HepG2 (cell line): ENCODE measurements around the gene MRRF. TPM values are rescaled to one million over a fixed set of nuclear protein-coding genes. Genes with fewer than 3 reads are reported as not detected.

Experiments
- ATAC-seq: fragments of 200-7000 bp; cut with Tn5 transposase; 3 replicates; pipeline ENCODE4 v1.9.1; 2020; ENCODE audit warnings: mild to moderate bottlenecking, moderate library complexity
- BruUV-seq: library from RNA; stranded (reverse); fragments of 400-500 nt; replicated peaks from 2 replicates; lab custom pipeline; 2021; lab: Mats Ljungman, UMichigan
- CTCF ChIA-PET: fragments of 300-600 bp; formaldehyde crosslinking; extraction: SDS; loops from one replicate; lab custom pipeline; 2021; ENCODE audit warnings: low total read pairs, inconsistent platforms, low intra/inter-chr PET ratio; lab: Yijun Ruan, JAX
- POLR2A ChIA-PET: fragments of 350-600 bp; sonication (Branson Sonifier 250); formaldehyde crosslinking; loops from one replicate; lab custom pipeline; 2020; ENCODE audit warnings: antibody characterized with exemption, inconsistent platforms; lab: Yijun Ruan, JAX
- DNase-seq: peaks from one replicate; pipeline ENCODE4 v3.0.0-alpha.2; 2015; ENCODE audit warnings: low spot score
- FAIRE-seq: peaks from 3 replicates; lab custom pipeline; 2011; peaks lifted over from hg19 to GRCh38; lab: Jason Lieb, UNC
- H2AFZ ChIP-seq: one replicate; pipeline ENCODE4 v1.6.1; 2011; ENCODE audit warnings: low read length, inconsistent platforms
- H3K27ac ChIP-seq: fragments of 300-600 bp; 3 replicates; pipeline ENCODE4 v1.8.0; 2011; ENCODE audit warnings: mixed run types, mild to moderate bottlenecking, mixed read lengths, low read length, inconsistent platforms; ENCODE audit not compliant: insufficient read depth; ENCODE audit errors: extremely low read length
- H3K27me3 ChIP-seq, 2 experiments: fragments of 200-600 bp in 1 of 2; 2 replicates in 1 of 2; 3 replicates in 1 of 2; pipeline versions ENCODE4 v1.6.0 to v1.8.0; 2011; ENCODE audit warnings: low read length in 2 of 2, mild to moderate bottlenecking in 2 of 2, moderate library complexity in 2 of 2, inconsistent platforms in 1 of 2; ENCODE audit not compliant: insufficient read depth in 2 of 2, control insufficient read depth in 1 of 2
- H3K36me3 ChIP-seq, 2 experiments: fragments of 200-600 bp in 1 of 2; replicated peaks in 1 of 2; 2 replicates in 1 of 2; 3 replicates in 1 of 2; pipeline versions ENCODE4 v1.5.1 to v1.8.0; 2011; ENCODE audit warnings: low read length in 2 of 2, inconsistent platforms in 1 of 2; ENCODE audit not compliant: insufficient read depth in 2 of 2, control insufficient read depth in 1 of 2
- H3K4me1 ChIP-seq: 2 replicates; pipeline ENCODE4 v1.5.1; 2012; ENCODE audit warnings: low read length, inconsistent platforms; ENCODE audit not compliant: insufficient read depth
- H3K4me2 ChIP-seq: 2 replicates; pipeline ENCODE4 v1.6.0; 2011; ENCODE audit warnings: low read depth, low read length, inconsistent platforms
- H3K4me3 ChIP-seq, 3 experiments: fragments of 200-600 bp in 1 of 3; sonication (generic), shearing (Covaris generic) in 1 of 3; replicated peaks in 1 of 3; 2 replicates each; pipeline ENCODE4 v1.5.1; 2011 to 2016; ENCODE audit warnings: low read length in 3 of 3, inconsistent platforms in 2 of 3, low read depth in 2 of 3, mild to moderate bottlenecking in 2 of 3, control low read depth in 1 of 3, mixed read lengths in 1 of 3; ENCODE audit not compliant: insufficient read depth in 1 of 3
- H3K79me2 ChIP-seq: one replicate; pipeline ENCODE4 v1.6.1; 2011; ENCODE audit warnings: low read length, inconsistent platforms; ENCODE audit not compliant: insufficient read depth
- H3K9ac ChIP-seq: 2 replicates; pipeline ENCODE4 v1.6.0; 2011; ENCODE audit warnings: mild to moderate bottlenecking, low read depth, low read length, inconsistent platforms; ENCODE audit not compliant: insufficient read depth
- H3K9me3 ChIP-seq: 2 replicates; pipeline ENCODE4 v1.5.1; 2012; ENCODE audit warnings: mild to moderate bottlenecking, low read length
- H4K20me1 ChIP-seq: 2 replicates; pipeline ENCODE4 v1.6.0; 2011; ENCODE audit warnings: inconsistent platforms, mild to moderate bottlenecking, low read length, moderate library complexity; ENCODE audit not compliant: insufficient read depth
- EHMT2 ChIP-seq: fragments of 200-600 bp; sonication (generic); IDR thresholded peaks from 2 replicates; pipeline ENCODE4 v1.7.0; 2017; ENCODE audit warnings: antibody characterized with exemption, low read depth, low read length, borderline replicate concordance
- FOXK2 ChIP-seq: fragments of 450-650 bp; IDR thresholded peaks from 2 replicates; pipeline ENCODE4 v1.6.1; 2016
- XBP1 ChIP-seq: sonication (generic); formaldehyde crosslinking; IDR thresholded peaks from 2 replicates; pipeline ENCODE4 v1.5.0; 2020; ENCODE audit warnings: missing genetic modification reagents
- ZNF20 ChIP-seq: sonication (generic); formaldehyde crosslinking; IDR thresholded peaks from 2 replicates; pipeline ENCODE4 v1.4.0; 2020; ENCODE audit warnings: mild to moderate bottlenecking, moderate library complexity, missing genetic modification reagents
- ZNF382 ChIP-seq: sonication (generic); formaldehyde crosslinking; IDR thresholded peaks from 2 replicates; pipeline ENCODE4 v1.5.0; 2020; ENCODE audit warnings: missing genetic modification reagents, mild to moderate bottlenecking, borderline replicate concordance
- ZNF441 ChIP-seq: sonication (generic); formaldehyde crosslinking; IDR thresholded peaks from 2 replicates; pipeline ENCODE4 v1.7.0; 2021; ENCODE audit warnings: missing genetic modification reagents, borderline replicate concordance
- ZNF547 ChIP-seq: sonication (generic); formaldehyde crosslinking; IDR thresholded peaks from 2 replicates; pipeline ENCODE4 v1.5.1; 2020; ENCODE audit warnings: mild to moderate bottlenecking, missing genetic modification reagents
- ZNF615 ChIP-seq: sonication (generic); formaldehyde crosslinking; IDR thresholded peaks from 2 replicates; pipeline ENCODE4 v1.5.0; 2020; ENCODE audit warnings: mild to moderate bottlenecking, missing genetic modification reagents, borderline replicate concordance
- WGBS: methylation state at CpG from one replicate; pipeline ENCODE4 v1.1.6; 2017; ENCODE audit warnings: low lambda C conversion rate; 5-methylcytosine and 5-hydroxymethylcytosine counted together
- in situ Hi-C: cut with HindIII; loops from 2 replicates; pipeline ENCODE4 v1.10.0; 2017; ENCODE audit warnings: low pct_unique_long_range_greater_than_20kb; ENCODE audit not compliant: extremely low pct_ligation_motif_present
- intact Hi-C: fragments of 100-400 bp; cut with micrococcal nuclease; formaldehyde crosslinking; loops from one replicate; pipeline ENCODE4 v1.10.0; 2022; ENCODE audit not compliant: unreplicated experiment
- polyA plus RNA-seq, 8 experiments: library from polyadenylated mRNA; depleted of rRNA in 3 of 8; stranded (reverse) in 7 of 8; unstranded in 1 of 8; fragments of >200 nt; fragmentation: Illumina TruSeq in 4 of 8; extraction: Trizol in 4 of 8; gene quantifications; 2 replicates each; pipeline versions ENCODE4 v1.2.1 to v1.2.3, GENCODE V29; 2011 to 2016; ENCODE audit warnings: low read depth in 4 of 8, missing spikeins in 1 of 8, mixed read lengths in 1 of 8; ENCODE audit not compliant: insufficient read depth in 1 of 8
- total RNA-seq, 5 experiments: library from RNA; depleted of rRNA; stranded (reverse); fragments of >200 nt; fragmentation: Illumina TruSeq; extraction: Trizol; gene quantifications; 2 replicates each; pipeline ENCODE4 v1.2.3, GENCODE V29; 2016; ENCODE audit warnings: low read depth in 1 of 5
- TF ChIP-seq, protein P1 (sequence below): IDR thresholded peaks from 2 replicates; pipeline ENCODE4 v1.6.1; 2012; ENCODE audit warnings: low read depth, low read length, improper control_type of control experiment
- TF ChIP-seq, protein P2 (sequence below): fragments of 450-650 bp; IDR thresholded peaks from 2 replicates; pipeline ENCODE4 v1.6.1; 2017

Gene MRRF
- total and polyA plus RNA-seq, 2 of the 13 experiments (the other 11 are each of a cell fraction or from before 2014, with no cell fraction given), result 37.3 to 44.3 TPM

DNA sequence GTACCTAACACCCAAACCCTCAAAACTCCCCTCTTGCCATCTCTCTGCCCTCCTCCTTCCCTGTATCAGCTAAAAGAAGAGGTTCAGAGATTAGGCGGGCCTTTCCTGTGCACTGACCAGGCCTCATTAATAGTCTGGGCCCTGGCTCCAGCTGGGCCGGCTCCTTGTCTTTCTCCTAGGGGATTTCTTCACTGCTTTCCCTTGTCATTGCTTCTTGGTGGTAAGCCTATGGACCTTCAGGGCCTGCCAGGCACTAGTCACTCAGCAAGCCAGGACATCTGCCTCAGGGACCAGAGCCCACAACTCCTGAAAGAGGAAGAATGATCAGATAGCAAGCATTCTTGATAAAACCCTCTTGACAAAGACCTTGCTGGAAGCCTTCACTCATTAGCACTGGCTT is 50.9 kb downstream of the MRRF start:
- H3K4me3 ChIP-seq, result no peak overlapping the region
- no TSS peak for BruUV-seq
- no peak for ATAC-seq
- H3K4me2 ChIP-seq, result no peak overlapping the region
- H3K9ac ChIP-seq, result no peak overlapping the region
- H3K4me1 ChIP-seq, result no peaks in the 10 kb centered on the region
- in situ Hi-C loops (no loop called here), intact Hi-C loops (no loop called here)
- peaks cover 8 to 49% of the 10 kb centered on the region in 2 experiments for H3K36me3 ChIP-seq
- H3K27me3 ChIP-seq, result no peaks in the 10 kb centered on the region
- H3K79me2 ChIP-seq, result no peaks in the 10 kb centered on the region
- TF ChIP-seq, protein P1, sequence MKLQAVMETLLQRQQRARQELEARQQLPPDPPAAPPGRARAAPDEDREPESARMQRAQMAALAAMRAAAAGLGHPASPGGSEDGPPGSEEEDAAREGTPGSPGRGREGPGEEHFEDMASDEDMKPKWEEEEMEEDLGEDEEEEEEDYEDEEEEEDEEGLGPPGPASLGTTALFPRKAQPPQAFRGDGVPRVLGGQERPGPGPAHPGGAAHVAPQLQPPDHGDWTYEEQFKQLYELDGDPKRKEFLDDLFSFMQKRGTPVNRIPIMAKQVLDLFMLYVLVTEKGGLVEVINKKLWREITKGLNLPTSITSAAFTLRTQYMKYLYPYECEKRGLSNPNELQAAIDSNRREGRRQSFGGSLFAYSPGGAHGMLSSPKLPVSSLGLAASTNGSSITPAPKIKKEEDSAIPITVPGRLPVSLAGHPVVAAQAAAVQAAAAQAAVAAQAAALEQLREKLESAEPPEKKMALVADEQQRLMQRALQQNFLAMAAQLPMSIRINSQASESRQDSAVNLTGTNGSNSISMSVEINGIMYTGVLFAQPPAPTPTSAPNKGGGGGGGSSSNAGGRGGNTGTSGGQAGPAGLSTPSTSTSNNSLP, result no peak
- TF ChIP-seq FOXK2, result no peak
- POLR2A ChIA-PET, result no interaction called here
- no peak for DNase-seq
- no peaks in the 10 kb centered on the region for H3K9me3 ChIP-seq
- WGBS, result 100% methylated on average over 2 of the region's 2 CpGs
- no peak for FAIRE-seq
- CTCF ChIA-PET, result no interaction called here
- no peak overlapping the region for H3K27ac ChIP-seq
- H2AFZ ChIP-seq, result no peak overlapping the region
- no peaks in the 10 kb centered on the region for H4K20me1 ChIP-seq

DNA sequence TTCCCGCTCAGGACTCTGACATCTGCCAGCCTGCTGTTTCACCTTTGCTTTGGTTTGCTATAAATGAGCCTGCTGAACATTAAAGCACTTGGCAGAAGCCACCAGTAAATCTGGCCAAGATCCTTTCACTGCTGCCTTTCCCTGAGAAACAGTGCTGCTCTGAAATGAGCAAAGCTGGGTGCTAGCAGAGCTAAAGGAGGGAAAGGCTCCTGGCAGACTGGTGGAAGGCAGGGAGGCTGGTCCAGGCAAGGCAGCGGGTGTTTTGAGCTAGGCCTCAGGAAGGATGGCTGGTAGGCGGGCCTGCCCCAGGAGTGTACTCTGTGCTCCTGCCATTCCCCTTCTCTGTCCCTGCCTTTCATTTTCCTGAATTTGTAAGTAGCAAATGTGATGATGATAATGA is 53.6 kb downstream of the MRRF start:
- Histone ChIP-seq H3K4me2 (no peak overlapping the region), H4K20me1 (no peaks in the 10 kb centered on the region), H2AFZ (no peak overlapping the region), H3K27me3 (no peaks in the 10 kb centered on the region), H3K27ac (no peak overlapping the region)
- FAIRE-seq, result no peak
- DNase-seq, result no peak
- intact Hi-C loops, result no loop called here
- TF ChIP-seq ZNF382 (CRISPR knock-in tag) (no peak), ZNF441 (CRISPR knock-in tag) (no peak), ZNF547 (CRISPR knock-in tag) (no peak), EHMT2 (no peak), ZNF615 (CRISPR knock-in tag) (no peak), XBP1 (no peak), ZNF20 (no peak)
- TF ChIP-seq, protein P2, sequence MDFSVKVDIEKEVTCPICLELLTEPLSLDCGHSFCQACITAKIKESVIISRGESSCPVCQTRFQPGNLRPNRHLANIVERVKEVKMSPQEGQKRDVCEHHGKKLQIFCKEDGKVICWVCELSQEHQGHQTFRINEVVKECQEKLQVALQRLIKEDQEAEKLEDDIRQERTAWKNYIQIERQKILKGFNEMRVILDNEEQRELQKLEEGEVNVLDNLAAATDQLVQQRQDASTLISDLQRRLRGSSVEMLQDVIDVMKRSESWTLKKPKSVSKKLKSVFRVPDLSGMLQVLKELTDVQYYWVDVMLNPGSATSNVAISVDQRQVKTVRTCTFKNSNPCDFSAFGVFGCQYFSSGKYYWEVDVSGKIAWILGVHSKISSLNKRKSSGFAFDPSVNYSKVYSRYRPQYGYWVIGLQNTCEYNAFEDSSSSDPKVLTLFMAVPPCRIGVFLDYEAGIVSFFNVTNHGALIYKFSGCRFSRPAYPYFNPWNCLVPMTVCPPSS, result no peak
- TF ChIP-seq, all 625 proteins: peak for 0
- BruUV-seq, result no TSS peak
- no peak overlapping the region for H3K9ac ChIP-seq
- CTCF ChIA-PET, result no interaction called here
- POLR2A ChIA-PET, result no interaction called here
- no peaks in the 10 kb centered on the region for H3K4me1 ChIP-seq
- no peak for ATAC-seq
- H3K79me2 ChIP-seq, result no peaks in the 10 kb centered on the region
- H3K36me3 ChIP-seq, result peaks cover 15 to 39% of the 10 kb centered on the region in 2 experiments
- in situ Hi-C loops, result no loop called here
- no peaks in the 10 kb centered on the region for H3K9me3 ChIP-seq
- 98% methylated on average over 3 of the region's 3 CpGs for WGBS
- no peak overlapping the region for H3K4me3 ChIP-seq
